Upper lobe of left lung (tissue), 6 donors: ENCODE data around the gene CLEC4G. TPM values are rescaled to one million over a fixed set of nuclear protein-coding genes. Genes with fewer than 3 reads are reported as not detected.

Source experiments
- ATAC-seq, 2 donors: fragments of 200-7000 bp; cut with Tn5 transposase; one replicate each; pipeline ENCODE4 v1.9.1; 2022; ENCODE audit warnings: mild to moderate bottlenecking in 2 of 2, moderate library complexity in 2 of 2; ENCODE audit not compliant: low FRiP score in 2 of 2
- DNase-seq, 2 donors: peaks; one replicate each; pipeline ENCODE4 v3.0.0-alpha.2; 2019 to 2020
- H3K27ac ChIP-seq, 4 donors: fragments of 200-600 bp; sonication (generic); one replicate each; pipeline ENCODE4 v1.5.1; 2016 to 2019
- H3K27me3 ChIP-seq, 4 donors: fragments of 200-600 bp; sonication (generic); one replicate each; pipeline ENCODE4 v1.5.1; 2017 to 2019
- H3K36me3 ChIP-seq, 4 donors: fragments of 200-600 bp; sonication (generic); one replicate each; pipeline ENCODE4 v1.5.1; 2016 to 2019
- H3K4me1 ChIP-seq, 4 donors: fragments of 200-600 bp; sonication (generic); one replicate each; pipeline ENCODE4 v1.5.1; 2018 to 2019
- H3K4me3 ChIP-seq, 4 donors: fragments of 200-600 bp; sonication (generic); one replicate each; pipeline ENCODE4 v1.5.1; 2017 to 2019; ENCODE audit warnings: mild to moderate bottlenecking in 2 of 4, moderate library complexity in 1 of 4
- H3K9me3 ChIP-seq, 4 donors: fragments of 200-600 bp; sonication (generic); one replicate each; pipeline ENCODE4 v1.5.1; 2018 to 2019
- CTCF ChIP-seq, 6 experiments: fragments of 450-650 bp in 4 of 6; fragments of 200-600 bp in 2 of 6; sonication (generic) in 2 of 6; IDR thresholded peaks; one replicate each; pipeline ENCODE4 v1.5.1; 2016 to 2019; ENCODE audit warnings: antibody characterized with exemption in 6 of 6
- EP300 ChIP-seq, 4 donors: sonication (generic); formaldehyde crosslinking; IDR thresholded peaks; one replicate each; pipeline ENCODE4 v1.5.1; 2017; ENCODE audit warnings: antibody characterized with exemption in 4 of 4, control low read depth in 2 of 4
- POLR2A ChIP-seq, 4 donors: fragments of 450-650 bp; IDR thresholded peaks; one replicate each; pipeline ENCODE4 v1.5.1; 2016 to 2017; ENCODE audit warnings: antibody characterized with exemption in 4 of 4, mild to moderate bottlenecking in 2 of 4
- POLR2AphosphoS5 ChIP-seq, 2 donors: sonication (generic); formaldehyde crosslinking; IDR thresholded peaks; one replicate each; pipeline ENCODE4 v1.5.1; 2017; ENCODE audit warnings: antibody characterized with exemption in 2 of 2
- WGBS, 2 donors: methylation state at CpG; one replicate each; pipeline ENCODE4 v1.1.5; 2017 to 2018; 5-methylcytosine and 5-hydroxymethylcytosine counted together
- total RNA-seq, 6 donors: library from RNA; depleted of rRNA in 4 of 6; stranded (reverse); fragments of >200 nt in 4 of 6; gene quantifications; one replicate each; pipeline versions ENCODE4 v1.1.0 to v1.2.1, GENCODE V29; 2016 to 2021
- donor health status: DM: no; HTN: no; CAD: no; lungs with moderate emphysema.
- donor health status: DM: no; HTN: yes; CAD: no; lungs with severe emphysema.

CLEC4G gene
- total RNA-seq, 6 donors from 2014 or later: 0.40 to 2.5 (median 1.5) TPM; not detected in 2

- Histone ChIP-seq H3K27me3 (no peaks in the 10 kb centered on the region), H3K27ac (no peak overlapping the region), H3K9me3 (peaks cover 15 to 38% (median 27%) of the 10 kb centered on the region in 4 donors), H3K36me3 (no peaks in the 10 kb centered on the region), H3K4me3 (no peak overlapping the region), H3K4me1 (no peaks in the 10 kb centered on the region)
- no peak for DNase-seq
- TF ChIP-seq CTCF (IDR thresholded peaks at IDR 0.05) (no peak), POLR2A (IDR thresholded peaks at IDR 0.05) (no peak), EP300 (IDR thresholded peaks at IDR 0.05) (no peak), POLR2AphosphoS5 (IDR thresholded peaks at IDR 0.05) (no peak)
- no peak for ATAC-seq
- WGBS, 2 donors: 74 to 94% methylated on average over 2 to 3 of the region's 3 CpGs
Measured at GRCh38 chr19:7757358-7757757, 25.4 kb upstream of the CLEC4G start.

GRCh38 chr19:7756258-7756657 is 24.3 kb upstream of the CLEC4G start:
- Histone ChIP-seq H3K4me3 (no peak overlapping the region), H3K9me3 (peaks cover 15 to 38% (median 27%) of the 10 kb centered on the region in 4 donors), H3K27ac (no peak overlapping the region), H3K36me3 (no peaks in the 10 kb centered on the region), H3K4me1 (no peaks in the 10 kb centered on the region), H3K27me3 (no peaks in the 10 kb centered on the region)
- no peak for TF ChIP-seq CTCF (IDR thresholded peaks at IDR 0.05)
- TF ChIP-seq POLR2AphosphoS5 (IDR thresholded peaks at IDR 0.05): no peak
- no peak for TF ChIP-seq EP300 (IDR thresholded peaks at IDR 0.05)
- TF ChIP-seq POLR2A (IDR thresholded peaks at IDR 0.05): no peak
- WGBS, 2 donors: 53 to 57% methylated on average over 4 of the region's 4 CpGs
- no peak for ATAC-seq
- DNase-seq: no peak

- H3K4me3 ChIP-seq: no peak overlapping the region
- DNase-seq (no peak), ATAC-seq (no peak)
- WGBS, 2 donors: 71 to 80% methylated on average over 12 of the region's 12 CpGs
- H3K27me3 ChIP-seq: no peaks in the 10 kb centered on the region
- peaks cover 0 to 5% (median 3%) of the 10 kb centered on the region in 4 donors for H3K9me3 ChIP-seq
- H3K4me1 ChIP-seq: no peaks in the 10 kb centered on the region
- no peaks in the 10 kb centered on the region for H3K36me3 ChIP-seq
- no peak overlapping the region for H3K27ac ChIP-seq
- TF ChIP-seq EP300 (IDR thresholded peaks at IDR 0.05): no peak
- no peak for TF ChIP-seq POLR2A (IDR thresholded peaks at IDR 0.05)
- no peak for TF ChIP-seq POLR2AphosphoS5 (IDR thresholded peaks at IDR 0.05)
- TF ChIP-seq CTCF (IDR thresholded peaks at IDR 0.05): no peak
Measured at GRCh38 chr19:7751157-7751783, 19.4 kb upstream of the CLEC4G start.

GRCh38 chr19:7748756-7749155 is 16.8 kb upstream of the CLEC4G start:
- peak in 2 of 6 experiments; percentile 12 to 16 for TF ChIP-seq CTCF (IDR thresholded peaks at IDR 0.05)
- TF ChIP-seq POLR2A (IDR thresholded peaks at IDR 0.05): no peak
- no peak for DNase-seq
- Histone ChIP-seq H3K4me3 (no peak overlapping the region), H3K27me3 (no peaks in the 10 kb centered on the region), H3K4me1 (no peaks in the 10 kb centered on the region), H3K27ac (no peak overlapping the region), H3K9me3 (no peaks in the 10 kb centered on the region), H3K36me3 (no peaks in the 10 kb centered on the region)
- 19 to 20% methylated on average over 4 of the region's 4 CpGs for WGBS, 2 donors
- peak in 1 of 2 donors; percentile 36 for ATAC-seq

- no peak for DNase-seq
- Histone ChIP-seq H3K27me3 (no peaks in the 10 kb centered on the region), H3K9me3 (no peaks in the 10 kb centered on the region), H3K36me3 (no peaks in the 10 kb centered on the region), H3K27ac (no peak overlapping the region), H3K4me3 (no peak overlapping the region), H3K4me1 (no peaks in the 10 kb centered on the region)
- ATAC-seq: no peak
- TF ChIP-seq EP300 (IDR thresholded peaks at IDR 0.05): no peak
- TF ChIP-seq CTCF (IDR thresholded peaks at IDR 0.05): no peak
- TF ChIP-seq POLR2AphosphoS5 (IDR thresholded peaks at IDR 0.05): no peak
- no peak for TF ChIP-seq POLR2A (IDR thresholded peaks at IDR 0.05)
- 74 to 80% methylated on average over 2 of the region's 2 CpGs for WGBS, 2 donors
Measured at GRCh38 chr19:7748171-7748570, 16.3 kb upstream of the CLEC4G start.
